ENCODE results near the gene KRTAP5-7. TPM values are rescaled to one million over a fixed set of nuclear protein-coding genes. Genes with fewer than 3 reads are reported as not detected.

The KRTAP5-7 gene
- total RNA-seq, 3 donors from 2014 or later (not counting 1 experiment from before 2014, with no cell fraction given): 0.19 to 0.25 TPM; not detected in 1

DNA sequence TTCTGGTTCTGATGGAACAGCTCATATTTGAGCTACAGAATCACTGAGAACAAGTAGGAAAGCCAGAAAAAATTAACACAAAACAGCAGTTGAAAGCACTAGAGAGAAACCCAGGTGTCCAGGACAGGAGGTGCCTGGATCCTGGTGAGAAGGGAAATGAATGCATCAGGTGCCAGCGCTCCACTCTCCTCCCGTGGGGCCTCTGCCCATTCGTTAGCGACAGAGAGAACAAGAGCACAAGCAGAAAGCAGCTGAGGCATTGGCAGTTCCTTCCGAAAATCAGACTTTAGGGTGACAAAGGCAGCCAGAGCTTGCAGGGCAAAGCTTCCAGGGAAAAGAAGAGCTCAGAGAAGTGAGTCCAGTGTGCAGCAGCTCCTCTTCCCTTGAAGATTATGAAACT is 20.0 kb upstream of the KRTAP5-7 start:
- H3K4me1 ChIP-seq (ENCODE audit: control insufficient read depth, insufficient read depth, low read length): no peaks in the 10 kb centered on the region
- no peaks in the 10 kb centered on the region for H3K27me3 Mint-ChIP-seq (ENCODE audit: low read depth in 2 of 2)
- peaks cover 0 to 4% of the 10 kb centered on the region in 2 donors for H3K4me1 Mint-ChIP-seq
- 84% methylated on average over 5 of the region's 5 CpGs for WGBS (ENCODE audit: insufficient coverage)
- no peak overlapping the region for H3K4me3 Mint-ChIP-seq
- peaks cover 28% of the 10 kb centered on the region for H3K36me3 Mint-ChIP-seq
- ATAC-seq (no peak), DNase-seq (no peak)
- TF ChIP-seq, protein P1, sequence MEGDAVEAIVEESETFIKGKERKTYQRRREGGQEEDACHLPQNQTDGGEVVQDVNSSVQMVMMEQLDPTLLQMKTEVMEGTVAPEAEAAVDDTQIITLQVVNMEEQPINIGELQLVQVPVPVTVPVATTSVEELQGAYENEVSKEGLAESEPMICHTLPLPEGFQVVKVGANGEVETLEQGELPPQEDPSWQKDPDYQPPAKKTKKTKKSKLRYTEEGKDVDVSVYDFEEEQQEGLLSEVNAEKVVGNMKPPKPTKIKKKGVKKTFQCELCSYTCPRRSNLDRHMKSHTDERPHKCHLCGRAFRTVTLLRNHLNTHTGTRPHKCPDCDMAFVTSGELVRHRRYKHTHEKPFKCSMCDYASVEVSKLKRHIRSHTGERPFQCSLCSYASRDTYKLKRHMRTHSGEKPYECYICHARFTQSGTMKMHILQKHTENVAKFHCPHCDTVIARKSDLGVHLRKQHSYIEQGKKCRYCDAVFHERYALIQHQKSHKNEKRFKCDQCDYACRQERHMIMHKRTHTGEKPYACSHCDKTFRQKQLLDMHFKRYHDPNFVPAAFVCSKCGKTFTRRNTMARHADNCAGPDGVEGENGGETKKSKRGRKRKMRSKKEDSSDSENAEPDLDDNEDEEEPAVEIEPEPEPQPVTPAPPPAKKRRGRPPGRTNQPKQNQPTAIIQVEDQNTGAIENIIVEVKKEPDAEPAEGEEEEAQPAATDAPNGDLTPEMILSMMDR (IDR thresholded peaks at IDR 0.05): no peak
- no peak overlapping the region for H3K27ac ChIP-seq (ENCODE audit: low read length)
- H3K36me3 ChIP-seq (ENCODE audit: control insufficient read depth, insufficient read depth, low read length): peaks cover 16% of the 10 kb centered on the region
- intact Hi-C loops (cut with micrococcal nuclease): no loop called here
- no peak overlapping the region for H3K27ac Mint-ChIP-seq
- H3K4me3 ChIP-seq (ENCODE audit: low read length): no peak overlapping the region
- H3K9me3 ChIP-seq (ENCODE audit: control insufficient read depth, insufficient read depth, low read length): peaks cover 10% of the 10 kb centered on the region
- peaks cover 2 to 6% of the 10 kb centered on the region in 2 donors for H3K9me3 Mint-ChIP-seq
- H3K27me3 ChIP-seq (ENCODE audit: control insufficient read depth, insufficient read depth, low read length): no peaks in the 10 kb centered on the region

DNA sequence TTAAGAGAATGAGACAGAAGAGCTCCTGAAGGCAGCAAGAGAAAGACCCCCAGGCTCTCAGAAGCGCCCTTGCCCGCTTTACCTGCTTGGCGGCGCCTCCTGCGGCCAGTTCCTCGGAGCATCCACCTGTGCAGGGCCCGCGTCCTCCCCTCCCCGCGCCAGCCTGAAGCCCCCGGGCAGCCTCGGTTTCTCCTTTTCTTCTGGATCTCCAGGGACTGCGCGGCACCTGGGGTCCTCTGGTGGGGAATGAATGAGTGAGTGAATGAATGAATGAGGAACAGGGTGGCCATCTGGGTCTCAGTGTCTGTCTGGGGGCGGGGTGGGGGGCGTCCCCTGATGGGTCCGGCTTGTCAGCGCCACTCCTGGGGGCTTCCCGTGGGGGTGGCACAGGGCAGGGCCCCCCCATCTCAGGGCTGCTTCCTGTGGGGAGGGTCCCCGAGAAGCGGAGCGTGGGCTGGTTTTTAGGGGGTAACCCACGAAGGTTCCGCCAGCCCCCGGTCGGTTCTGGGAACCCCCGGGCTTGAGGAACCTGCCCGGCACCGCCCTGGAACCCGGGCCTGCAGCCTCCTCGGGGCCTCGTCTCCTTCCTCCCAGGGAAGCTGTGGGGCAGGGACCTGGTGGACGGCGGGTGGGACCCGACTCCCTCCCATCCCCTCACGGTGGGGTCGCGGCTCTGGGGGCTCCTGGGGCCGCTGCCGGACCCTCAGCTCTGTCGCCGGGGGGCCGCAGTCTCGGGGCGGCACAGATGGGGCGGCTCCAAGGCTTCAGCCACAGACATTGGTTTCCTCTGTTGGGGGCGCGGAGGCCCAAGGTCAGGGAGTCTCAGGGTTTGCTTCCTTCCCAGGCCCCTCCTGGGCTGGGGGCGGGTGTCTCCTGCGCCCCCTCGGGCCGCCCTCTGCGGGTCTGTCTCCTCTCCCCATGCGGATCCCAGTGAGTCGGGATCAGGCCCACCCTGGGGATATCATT is 8.3 kb upstream of the KRTAP5-7 start:
- no peaks in the 10 kb centered on the region for H3K36me3 ChIP-seq (ENCODE audit: control insufficient read depth, insufficient read depth, low read length)
- no peaks in the 10 kb centered on the region for H3K4me1 ChIP-seq (ENCODE audit: control insufficient read depth, insufficient read depth, low read length)
- H3K4me3 Mint-ChIP-seq: no peak overlapping the region
- DNase-seq (no peak), ATAC-seq (no peak)
- H3K27me3 ChIP-seq (ENCODE audit: control insufficient read depth, insufficient read depth, low read length): no peaks in the 10 kb centered on the region
- intact Hi-C loops (cut with micrococcal nuclease): no loop called here
- no peak overlapping the region for H3K4me3 ChIP-seq (ENCODE audit: low read length)
- peaks cover 2 to 4% of the 10 kb centered on the region in 2 donors for H3K9me3 Mint-ChIP-seq
- no peaks in the 10 kb centered on the region for H3K4me1 Mint-ChIP-seq
- H3K9me3 ChIP-seq (ENCODE audit: control insufficient read depth, insufficient read depth, low read length): no peaks in the 10 kb centered on the region
- no peak overlapping the region for H3K27ac Mint-ChIP-seq
- no peaks in the 10 kb centered on the region for H3K27me3 Mint-ChIP-seq (ENCODE audit: low read depth in 2 of 2)
- H3K27ac ChIP-seq (ENCODE audit: low read length): no peak overlapping the region
- TF ChIP-seq, protein P1 (IDR thresholded peaks at IDR 0.05): no peak
- peaks cover 4% of the 10 kb centered on the region for H3K36me3 Mint-ChIP-seq
- 96% methylated on average over 53 of the region's 55 CpGs for WGBS (ENCODE audit: insufficient coverage)

DNA sequence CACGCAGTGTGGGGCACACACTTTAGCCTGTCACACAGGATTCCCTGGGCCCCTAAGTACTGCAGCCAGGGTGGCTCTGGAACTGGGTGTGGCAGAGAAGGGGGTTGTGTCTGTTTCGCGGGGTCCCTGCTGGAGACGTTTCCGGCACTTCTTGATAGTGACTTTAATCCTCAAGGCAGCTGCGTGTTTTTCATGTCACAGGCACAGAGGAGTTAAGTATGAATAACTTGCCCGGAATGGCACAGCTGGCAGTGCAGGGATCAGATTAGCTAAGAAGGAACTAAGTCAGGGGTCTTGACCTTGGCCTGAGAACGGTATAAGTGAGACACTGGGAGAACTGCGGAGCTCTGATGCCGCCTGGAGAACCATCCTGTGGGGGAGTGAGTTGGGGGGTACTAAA is 7.5 kb upstream of the KRTAP5-7 start:
- Mint-ChIP-seq H3K4me3 (no peak overlapping the region), H3K36me3 (no peaks in the 10 kb centered on the region), H3K27ac (no peak overlapping the region), H3K4me1 (no peaks in the 10 kb centered on the region), H3K27me3 (ENCODE audit: low read depth in 2 of 2) (no peaks in the 10 kb centered on the region), H3K9me3 (peaks cover 0 to 2% of the 10 kb centered on the region in 2 donors)
- 95% methylated on average over 10 of the region's 10 CpGs for WGBS (ENCODE audit: insufficient coverage)
- H3K27ac ChIP-seq (ENCODE audit: low read length): no peak overlapping the region
- TF ChIP-seq, protein P1 (IDR thresholded peaks at IDR 0.05): no peak
- H3K9me3 ChIP-seq (ENCODE audit: control insufficient read depth, insufficient read depth, low read length): no peaks in the 10 kb centered on the region
- no peaks in the 10 kb centered on the region for H3K27me3 ChIP-seq (ENCODE audit: control insufficient read depth, insufficient read depth, low read length)
- DNase-seq (no peak), ATAC-seq (no peak)
- H3K36me3 ChIP-seq (ENCODE audit: control insufficient read depth, insufficient read depth, low read length): no peaks in the 10 kb centered on the region
- intact Hi-C loops (cut with micrococcal nuclease): no loop called here
- no peak overlapping the region for H3K4me3 ChIP-seq (ENCODE audit: low read length)
- no peaks in the 10 kb centered on the region for H3K4me1 ChIP-seq (ENCODE audit: control insufficient read depth, insufficient read depth, low read length)

All from natural killer cell (primary cell).